Measurements from ENCODE around the gene HTT-AS.

The HTT-AS gene

GRCh38 chr4:3019145-3019846, 55.0 kb downstream of the HTT-AS start:
- Histone ChIP-seq H3K9me2 (replicated peaks; ENCODE audit: insufficient read depth, low read length) (no peaks in the 10 kb centered on the region), H3K9me3 (ENCODE audit: insufficient read depth, low read length) (no peaks in the 10 kb centered on the region), H4K20me1 (ENCODE audit: low read depth, low read length) (no peaks in the 10 kb centered on the region), H3F3A (ENCODE audit: insufficient read depth) (no peaks in the 10 kb centered on the region), H3K79me2 (ENCODE audit: insufficient read depth, low read length) (no peaks in the 10 kb centered on the region), H3K4me3 (ENCODE audit: insufficient read depth, low read length, poor library complexity, severe bottlenecking) (no peak overlapping the region), H2AFZ (ENCODE audit: low read depth, low read length, severe bottlenecking) (no peak overlapping the region), H3K36me3 (ENCODE audit: low read length) (no peaks in the 10 kb centered on the region), H3K4me2 (ENCODE audit: low read depth, low read length, poor library complexity, severe bottlenecking) (no peak overlapping the region), H3K9ac (ENCODE audit: low read length) (no peak overlapping the region), H3K27me3 (ENCODE audit: low read length) (no peaks in the 10 kb centered on the region), H3K27ac (ENCODE audit: low read depth, low read length) (no peak overlapping the region)
- TF ChIP-seq EZH2phosphoT487 (conservative IDR thresholded peaks at IDR 0.05; ENCODE audit: low read length) = no peak
- no peak for TF ChIP-seq CTCF (IDR thresholded peaks at IDR 0.05; ENCODE audit: insufficient read depth, low read length, poor library complexity, severe bottlenecking)

- H3K9ac ChIP-seq (ENCODE audit: low read length) = no peak overlapping the region
- H2AFZ ChIP-seq (ENCODE audit: low read depth, low read length, severe bottlenecking) = no peak overlapping the region
- H4K20me1 ChIP-seq (ENCODE audit: low read depth, low read length) = no peaks in the 10 kb centered on the region
- no peaks in the 10 kb centered on the region for H3K9me2 ChIP-seq (replicated peaks; ENCODE audit: insufficient read depth, low read length)
- H3K9me3 ChIP-seq (ENCODE audit: insufficient read depth, low read length) = no peaks in the 10 kb centered on the region
- H3K4me2 ChIP-seq (ENCODE audit: low read depth, low read length, poor library complexity, severe bottlenecking) = no peak overlapping the region
- H3K4me3 ChIP-seq (ENCODE audit: insufficient read depth, low read length, poor library complexity, severe bottlenecking) = no peak overlapping the region
- no peaks in the 10 kb centered on the region for H3F3A ChIP-seq (ENCODE audit: insufficient read depth)
- TF ChIP-seq EZH2phosphoT487 (conservative IDR thresholded peaks at IDR 0.05; ENCODE audit: low read length) (no peak), CTCF (IDR thresholded peaks at IDR 0.05; ENCODE audit: insufficient read depth, low read length, poor library complexity, severe bottlenecking) (no peak)
- no peaks in the 10 kb centered on the region for H3K27me3 ChIP-seq (ENCODE audit: low read length)
- no peak overlapping the region for H3K27ac ChIP-seq (ENCODE audit: low read depth, low read length)
- H3K79me2 ChIP-seq (ENCODE audit: insufficient read depth, low read length) = no peaks in the 10 kb centered on the region
- H3K36me3 ChIP-seq (ENCODE audit: low read length) = no peaks in the 10 kb centered on the region
Measured at GRCh38 chr4:3017504-3017903, 56.8 kb downstream of the HTT-AS start.

- no peak overlapping the region for H3K4me3 ChIP-seq (ENCODE audit: insufficient read depth, low read length, poor library complexity, severe bottlenecking)
- H3K79me2 ChIP-seq (ENCODE audit: insufficient read depth, low read length) = no peaks in the 10 kb centered on the region
- no peak overlapping the region for H3K4me2 ChIP-seq (ENCODE audit: low read depth, low read length, poor library complexity, severe bottlenecking)
- no peak overlapping the region for H3K9ac ChIP-seq (ENCODE audit: low read length)
- TF ChIP-seq EZH2phosphoT487 (conservative IDR thresholded peaks at IDR 0.05; ENCODE audit: low read length) = no peak
- no peak for TF ChIP-seq CTCF (IDR thresholded peaks at IDR 0.05; ENCODE audit: insufficient read depth, low read length, poor library complexity, severe bottlenecking)
- no peaks in the 10 kb centered on the region for H4K20me1 ChIP-seq (ENCODE audit: low read depth, low read length)
- no peak overlapping the region for H3K27ac ChIP-seq (ENCODE audit: low read depth, low read length)
- H3K36me3 ChIP-seq (ENCODE audit: low read length) = no peaks in the 10 kb centered on the region
- H3F3A ChIP-seq (ENCODE audit: insufficient read depth) = no peaks in the 10 kb centered on the region
- no peaks in the 10 kb centered on the region for H3K27me3 ChIP-seq (ENCODE audit: low read length)
- H3K9me2 ChIP-seq (replicated peaks; ENCODE audit: insufficient read depth, low read length) = no peaks in the 10 kb centered on the region
- H3K9me3 ChIP-seq (ENCODE audit: insufficient read depth, low read length) = no peaks in the 10 kb centered on the region
- no peak overlapping the region for H2AFZ ChIP-seq (ENCODE audit: low read depth, low read length, severe bottlenecking)
Measured at GRCh38 chr4:3016961-3017360, 57.4 kb downstream of the HTT-AS start.
